Nephron progenitor cell (in vitro differentiated cells): ENCODE data around the gene ATP13A3.
A peak's percentile ranks its signal among the peaks of the same experiment; 100 is the strongest.

Source experiments
- DNase-seq: peaks from one replicate; pipeline ENCODE4 v3.0.0; 2021
- H3K27ac Mint-ChIP-seq: 2 replicates; pipeline ENCODE4 v1.8.0; 2021; ENCODE audit warnings: mild to moderate bottlenecking, moderate library complexity, mixed read lengths
- H3K27me3 Mint-ChIP-seq: 2 replicates; pipeline ENCODE4 v1.8.0; 2021; ENCODE audit warnings: mild to moderate bottlenecking, low read depth, mixed read lengths; ENCODE audit not compliant: poor library complexity
- H3K36me3 Mint-ChIP-seq: 2 replicates; pipeline ENCODE4 v1.8.0; 2021; ENCODE audit warnings: low read depth, mixed read lengths
- H3K4me1 Mint-ChIP-seq: 2 replicates; pipeline ENCODE4 v1.8.0; 2021; ENCODE audit warnings: mixed read lengths
- H3K4me3 Mint-ChIP-seq: 2 replicates; pipeline ENCODE4 v1.8.0; 2021; ENCODE audit warnings: mild to moderate bottlenecking, moderate library complexity, mixed read lengths
- H3K9me3 Mint-ChIP-seq: 2 replicates; pipeline ENCODE4 v1.8.0; 2021; ENCODE audit warnings: mild to moderate bottlenecking, moderate library complexity, mixed read lengths
- TF ChIP-seq, protein P1 (sequence below): fragments of 200-600 bp; sonication (generic); IDR thresholded peaks from 2 replicates; pipeline ENCODE4 v1.5.0; 2021; ENCODE audit warnings: antibody characterized with exemption

Gene ATP13A3

DNA sequence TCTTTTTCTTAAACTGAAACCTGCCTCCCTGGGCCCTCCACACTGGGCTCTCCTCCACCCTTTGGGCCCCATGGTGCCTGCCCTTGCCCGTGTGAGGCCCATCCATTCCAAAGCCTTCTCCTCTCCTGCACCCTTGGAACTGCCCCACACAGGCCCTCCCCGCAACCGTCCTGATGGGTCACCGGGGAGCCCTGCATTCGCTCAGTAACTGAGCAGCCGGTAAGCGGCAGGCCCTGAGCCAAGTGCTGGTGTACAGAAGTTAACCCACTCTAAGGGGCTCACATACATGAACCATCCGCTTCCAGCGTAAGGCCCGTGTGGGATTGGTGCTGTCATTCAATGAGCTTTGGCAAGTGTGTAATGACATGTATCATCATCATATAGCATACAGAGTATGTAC lies 111.9 kb downstream of the ATP13A3 start:
- peak overlapping the region; percentile 72 for H3K4me3 Mint-ChIP-seq
- H3K27ac Mint-ChIP-seq, result peak overlapping the region; percentile 81
- H3K9me3 Mint-ChIP-seq, result no peaks in the 10 kb centered on the region
- DNase-seq, result no peak
- peaks cover 66% of the 10 kb centered on the region for H3K4me1 Mint-ChIP-seq
- TF ChIP-seq, protein P1, sequence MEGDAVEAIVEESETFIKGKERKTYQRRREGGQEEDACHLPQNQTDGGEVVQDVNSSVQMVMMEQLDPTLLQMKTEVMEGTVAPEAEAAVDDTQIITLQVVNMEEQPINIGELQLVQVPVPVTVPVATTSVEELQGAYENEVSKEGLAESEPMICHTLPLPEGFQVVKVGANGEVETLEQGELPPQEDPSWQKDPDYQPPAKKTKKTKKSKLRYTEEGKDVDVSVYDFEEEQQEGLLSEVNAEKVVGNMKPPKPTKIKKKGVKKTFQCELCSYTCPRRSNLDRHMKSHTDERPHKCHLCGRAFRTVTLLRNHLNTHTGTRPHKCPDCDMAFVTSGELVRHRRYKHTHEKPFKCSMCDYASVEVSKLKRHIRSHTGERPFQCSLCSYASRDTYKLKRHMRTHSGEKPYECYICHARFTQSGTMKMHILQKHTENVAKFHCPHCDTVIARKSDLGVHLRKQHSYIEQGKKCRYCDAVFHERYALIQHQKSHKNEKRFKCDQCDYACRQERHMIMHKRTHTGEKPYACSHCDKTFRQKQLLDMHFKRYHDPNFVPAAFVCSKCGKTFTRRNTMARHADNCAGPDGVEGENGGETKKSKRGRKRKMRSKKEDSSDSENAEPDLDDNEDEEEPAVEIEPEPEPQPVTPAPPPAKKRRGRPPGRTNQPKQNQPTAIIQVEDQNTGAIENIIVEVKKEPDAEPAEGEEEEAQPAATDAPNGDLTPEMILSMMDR, result no peak
- no peaks in the 10 kb centered on the region for H3K36me3 Mint-ChIP-seq
- peaks cover 40% of the 10 kb centered on the region for H3K27me3 Mint-ChIP-seq

DNA sequence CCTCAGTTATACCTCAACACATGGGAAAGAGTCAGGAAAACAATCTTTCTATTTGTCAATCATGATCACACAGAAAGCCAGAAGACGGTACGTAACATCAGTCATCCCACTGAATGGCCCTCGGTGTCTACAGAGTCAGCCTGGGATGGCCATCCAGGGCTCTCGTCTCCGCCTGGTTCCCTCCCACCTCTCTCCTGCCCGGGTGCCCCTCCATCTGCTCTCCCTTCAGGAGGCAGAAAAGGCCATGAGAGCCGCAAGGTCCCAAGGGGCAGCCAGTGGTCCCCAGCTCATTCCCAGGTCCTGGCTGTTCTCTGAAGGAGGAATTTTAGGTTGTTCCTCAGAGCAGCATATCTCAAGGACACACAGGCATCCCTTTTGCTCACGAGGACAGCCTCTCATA lies 112.9 kb downstream of the ATP13A3 start:
- no peak for DNase-seq
- H3K27ac Mint-ChIP-seq, result peak overlapping the region; percentile 76
- no peaks in the 10 kb centered on the region for H3K36me3 Mint-ChIP-seq
- TF ChIP-seq, protein P1, result no peak
- peaks cover 68% of the 10 kb centered on the region for H3K4me1 Mint-ChIP-seq
- H3K27me3 Mint-ChIP-seq, result peaks cover 42% of the 10 kb centered on the region
- H3K9me3 Mint-ChIP-seq, result no peaks in the 10 kb centered on the region
- H3K4me3 Mint-ChIP-seq, result no peak overlapping the region

DNA sequence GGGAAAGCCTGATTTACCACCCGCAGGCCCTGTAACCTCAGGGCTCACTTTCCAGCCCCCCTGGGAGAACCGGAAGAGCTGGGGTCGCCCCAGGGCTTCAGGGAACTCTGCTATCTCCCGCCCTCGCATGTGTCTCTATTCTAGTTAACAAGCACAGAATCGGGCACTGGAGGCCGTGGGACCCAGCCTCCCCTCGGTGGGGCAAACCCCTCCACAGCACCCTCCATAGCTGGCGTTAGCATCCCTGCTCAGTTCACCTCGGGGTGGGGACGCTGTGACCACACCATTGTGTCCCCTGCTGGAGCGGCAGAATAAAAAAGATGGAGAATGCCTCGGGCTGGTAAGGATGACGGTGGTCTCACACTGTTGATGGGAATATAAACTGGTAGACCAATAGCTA lies 113.8 kb downstream of the ATP13A3 start:
- no peaks in the 10 kb centered on the region for H3K9me3 Mint-ChIP-seq
- TF ChIP-seq, protein P1, result no peak
- no peak overlapping the region for H3K27ac Mint-ChIP-seq
- no peaks in the 10 kb centered on the region for H3K36me3 Mint-ChIP-seq
- H3K27me3 Mint-ChIP-seq, result peaks cover 46% of the 10 kb centered on the region
- no peak overlapping the region for H3K4me3 Mint-ChIP-seq
- H3K4me1 Mint-ChIP-seq, result peaks cover 71% of the 10 kb centered on the region
- DNase-seq, result no peak

DNA sequence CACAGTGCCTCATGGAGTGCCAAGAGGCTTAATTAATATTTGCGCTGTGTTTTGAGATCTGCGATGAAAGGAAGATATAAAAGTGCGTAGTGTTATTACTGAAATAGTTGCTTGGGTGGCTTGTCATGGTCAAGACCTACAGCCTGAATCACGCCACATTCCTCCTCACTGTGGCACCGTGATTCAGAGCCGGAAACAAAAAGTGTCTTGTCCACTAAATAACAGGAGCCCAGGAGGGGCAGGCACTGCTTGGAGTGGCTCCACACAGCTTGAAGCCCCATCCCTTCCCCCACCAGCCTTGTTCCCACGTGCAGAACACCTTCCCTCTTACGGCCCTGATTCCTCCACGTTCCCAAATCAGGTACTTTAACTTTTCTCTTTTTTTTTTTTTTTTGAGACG lies 116.0 kb downstream of the ATP13A3 start:
- H3K27me3 Mint-ChIP-seq, result peaks cover 47% of the 10 kb centered on the region
- H3K27ac Mint-ChIP-seq, result no peak overlapping the region
- no peaks in the 10 kb centered on the region for H3K9me3 Mint-ChIP-seq
- no peak overlapping the region for H3K4me3 Mint-ChIP-seq
- peaks cover 72% of the 10 kb centered on the region for H3K4me1 Mint-ChIP-seq
- H3K36me3 Mint-ChIP-seq, result no peaks in the 10 kb centered on the region
- TF ChIP-seq, protein P1, result no peak
- DNase-seq, result no peak

DNA sequence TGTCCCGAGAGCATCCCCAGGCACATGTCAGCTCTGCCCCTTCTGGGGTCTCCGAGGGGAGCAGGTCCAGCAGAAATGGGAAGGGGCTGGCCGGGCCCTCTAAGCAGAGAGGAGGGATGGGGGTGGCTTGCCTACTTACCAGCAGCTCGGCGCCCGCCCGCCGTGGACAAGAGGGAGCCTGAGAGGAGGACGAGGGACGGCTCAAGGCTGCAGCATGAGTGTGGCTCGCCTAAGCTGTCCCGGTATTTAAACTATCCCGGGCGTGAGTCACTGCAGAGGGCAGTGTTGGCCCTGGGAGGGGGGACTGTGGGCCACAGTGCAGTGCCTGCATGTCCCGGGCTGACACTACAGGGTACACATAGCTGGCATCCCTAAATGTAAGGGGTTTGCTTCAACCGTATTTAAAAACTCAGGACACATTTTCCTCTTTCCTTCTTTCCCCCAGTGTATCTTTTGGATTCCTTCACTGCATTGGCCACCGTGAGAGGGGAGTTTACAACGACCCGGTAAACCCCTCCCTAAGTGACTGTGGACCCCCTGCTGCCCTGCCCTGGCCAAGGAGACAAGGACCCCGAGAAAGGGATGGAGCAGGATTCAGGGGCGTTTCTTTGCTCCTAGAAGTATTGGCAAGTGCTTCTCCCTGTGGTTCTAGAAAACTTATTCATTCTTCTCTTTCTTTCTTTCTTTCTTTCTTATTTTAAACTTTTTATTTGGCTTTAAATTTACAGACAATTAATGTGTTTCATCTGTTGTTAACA lies 117.1 kb downstream of the ATP13A3 start, which contains the start of gene LRRC15:
Gene LRRC15, minus strand, starts transcription at position 222 of the 758 bp plus-strand sequence. CDS start 8,700 bp downstream, outside the sequence.
- TF ChIP-seq, protein P1, result no peak
- no peaks in the 10 kb centered on the region for H3K36me3 Mint-ChIP-seq
- DNase-seq, result peak; percentile 43

DNA sequence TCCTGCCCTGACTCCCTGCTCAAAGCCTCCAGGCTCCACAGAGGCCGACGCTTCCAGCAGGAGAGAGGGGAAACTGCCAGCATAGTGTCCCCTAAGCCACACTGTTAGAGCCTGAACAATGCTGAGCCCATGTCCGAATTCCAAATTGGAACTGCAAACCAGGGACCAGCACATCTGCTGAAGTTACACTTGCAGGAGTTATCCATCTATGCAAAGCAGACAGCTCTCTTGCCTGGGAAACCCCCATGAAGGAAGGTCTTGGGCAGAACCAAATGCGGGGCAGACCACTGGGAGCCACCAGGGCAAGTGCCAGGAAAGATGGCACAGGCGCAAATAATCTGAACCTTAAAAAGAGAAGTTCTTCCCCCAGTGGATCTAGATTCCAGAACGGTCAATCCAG lies 117.9 kb downstream of the ATP13A3 start:
- Mint-ChIP-seq H3K36me3 (no peaks in the 10 kb centered on the region), H3K9me3 (no peaks in the 10 kb centered on the region), H3K27ac (no peak overlapping the region), H3K4me3 (peak overlapping the region; percentile 54), H3K27me3 (peaks cover 47% of the 10 kb centered on the region), H3K4me1 (peaks cover 72% of the 10 kb centered on the region)
- TF ChIP-seq, protein P1, result no peak
- DNase-seq, result no peak

More for the DNA sequence above, 117.1 kb downstream of the ATP13A3 start, which contains the start of gene LRRC15:
- peak within 1 kb of the TSS; percentile 54 for H3K4me3 Mint-ChIP-seq
- no peak within 1 kb of the TSS for H3K27ac Mint-ChIP-seq
- no peaks in the 10 kb centered on the region for H3K9me3 Mint-ChIP-seq
- H3K4me1 Mint-ChIP-seq, result peaks cover 72% of the 10 kb centered on the region
- peaks cover 47% of the 10 kb centered on the region for H3K27me3 Mint-ChIP-seq
